HG03064 (cell line): Measurements from ENCODE around the gene XPO6.

Source experiments
- ATAC-seq: cut with Tn5 transposase; IDR thresholded peaks from one replicate; pipeline ENCODE4 v1.9.1; 2021; ENCODE audit warnings: low read depth; ENCODE audit not compliant: unreplicated experiment

The XPO6 gene

DNA sequence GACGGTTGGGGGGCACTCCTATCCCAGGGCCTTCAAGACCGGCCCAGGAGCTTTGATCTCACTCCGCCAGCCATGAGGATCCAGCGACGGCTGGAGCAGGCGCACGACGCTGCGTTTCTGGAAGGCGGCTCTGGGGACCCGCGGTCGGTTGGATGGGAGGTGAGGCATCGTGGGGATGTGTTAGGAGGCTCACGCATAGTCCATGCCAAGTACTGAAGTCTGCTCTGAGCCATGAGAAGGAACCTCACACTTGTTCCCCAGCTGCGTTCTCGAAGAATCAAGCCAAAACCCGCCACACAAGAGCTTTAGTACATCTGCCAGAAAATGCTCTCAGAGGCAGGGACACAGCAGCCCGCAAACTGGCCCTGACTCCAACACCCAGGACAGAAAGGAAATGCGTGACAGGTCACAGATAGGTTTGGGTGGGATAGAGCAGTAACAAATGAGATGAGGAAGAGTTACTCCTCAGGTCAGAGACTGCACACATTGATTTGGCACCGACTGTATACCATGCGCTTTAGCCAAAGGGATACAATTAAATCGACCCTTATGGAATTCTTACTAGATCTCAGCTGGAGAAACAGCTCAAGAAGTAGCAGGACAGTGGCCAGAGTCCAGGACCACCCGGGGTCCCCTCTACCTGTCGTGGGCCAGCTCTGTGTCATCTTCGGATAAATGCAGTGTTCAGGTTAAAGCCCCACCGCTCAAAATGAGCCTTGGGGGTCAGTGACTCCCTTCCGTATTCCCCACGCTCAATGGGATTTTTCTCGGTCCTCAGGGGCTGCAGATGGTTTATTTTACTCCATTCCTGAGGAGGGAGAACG lies 141.6 kb downstream of the XPO6 start:
- no peak for ATAC-seq

DNA sequence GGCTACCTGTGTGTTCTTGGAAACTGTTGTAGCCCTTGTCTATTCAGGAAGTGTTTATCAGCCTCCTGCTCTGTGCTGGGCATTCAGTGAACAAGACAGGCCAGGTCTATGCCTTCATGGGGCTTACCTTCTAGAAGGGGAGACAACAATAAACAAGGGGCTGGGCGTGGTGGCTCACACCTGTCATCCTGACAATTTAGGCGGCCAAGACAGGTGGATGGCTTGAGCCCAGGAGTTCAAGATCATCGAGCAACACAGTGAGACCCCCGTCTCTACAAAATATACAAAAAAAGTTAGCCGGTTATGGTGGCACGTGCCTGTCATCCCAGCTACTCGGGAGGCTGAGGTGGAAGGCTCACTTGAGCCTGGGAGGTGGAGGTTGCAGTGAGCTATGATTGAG lies 142.8 kb downstream of the XPO6 start:
- no peak for ATAC-seq

DNA sequence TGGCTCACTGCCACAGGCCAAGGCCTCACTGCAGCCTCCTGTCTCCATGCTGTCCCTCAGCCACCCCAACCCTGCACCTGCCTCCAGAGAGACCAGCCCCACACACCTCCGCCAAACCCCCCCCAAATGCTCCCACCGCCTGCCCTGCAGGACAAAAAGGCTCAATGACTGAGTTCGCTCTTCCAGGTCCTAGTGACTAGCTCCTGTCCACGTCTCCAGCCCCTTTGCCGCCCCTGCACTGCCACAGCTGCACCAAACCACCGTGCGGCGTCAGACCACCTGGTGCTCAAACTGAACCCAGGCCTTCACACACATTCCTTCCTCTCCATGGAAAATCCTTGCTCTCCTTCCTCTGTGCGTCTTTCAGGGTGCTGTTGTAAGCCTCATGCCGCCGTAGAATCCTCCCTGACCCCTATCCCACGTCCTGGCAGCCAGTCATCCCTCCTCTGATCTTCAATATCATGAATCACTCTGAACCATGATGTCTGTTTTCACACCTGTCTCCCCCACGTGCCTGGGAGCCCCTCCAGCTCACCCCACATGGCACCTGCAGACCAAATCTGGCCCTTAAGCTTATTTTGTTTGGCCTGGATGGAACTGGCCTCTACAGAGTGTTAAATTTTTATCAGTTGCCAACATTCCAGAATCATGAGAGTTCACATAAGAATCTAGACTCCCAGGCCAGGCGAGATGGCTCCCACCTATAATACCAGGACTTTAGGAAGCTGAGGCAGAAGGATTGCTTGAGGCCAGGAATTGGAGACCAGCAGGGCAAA lies 144.0 kb downstream of the XPO6 start:
- no peak for ATAC-seq

DNA sequence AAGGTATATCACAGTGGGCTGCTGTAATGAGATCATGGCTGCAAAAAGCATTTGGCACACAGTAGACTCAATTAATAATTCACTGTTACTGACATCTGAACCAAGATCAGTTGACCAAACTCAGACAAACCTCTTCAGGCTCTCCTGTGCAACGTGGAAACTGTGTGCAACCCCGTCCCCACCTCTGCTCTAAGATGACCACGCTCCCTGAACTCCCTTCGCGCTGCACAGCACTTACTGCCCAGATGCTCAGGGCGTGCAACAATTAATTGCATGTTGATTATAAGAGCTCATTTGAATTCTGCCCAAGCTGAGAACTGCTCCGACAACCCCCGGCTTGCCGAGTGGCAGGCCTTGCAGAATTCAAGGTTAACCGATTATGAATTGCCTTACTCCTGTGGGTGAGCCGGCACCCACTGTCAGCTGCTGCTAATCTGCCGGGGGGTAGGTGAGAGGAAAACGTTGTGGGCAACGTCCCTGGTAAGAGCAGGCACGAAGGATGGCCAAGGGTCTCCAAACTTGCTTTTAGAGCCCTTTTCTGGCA lies 147.0 kb downstream of the XPO6 start:
- no peak for ATAC-seq

DNA sequence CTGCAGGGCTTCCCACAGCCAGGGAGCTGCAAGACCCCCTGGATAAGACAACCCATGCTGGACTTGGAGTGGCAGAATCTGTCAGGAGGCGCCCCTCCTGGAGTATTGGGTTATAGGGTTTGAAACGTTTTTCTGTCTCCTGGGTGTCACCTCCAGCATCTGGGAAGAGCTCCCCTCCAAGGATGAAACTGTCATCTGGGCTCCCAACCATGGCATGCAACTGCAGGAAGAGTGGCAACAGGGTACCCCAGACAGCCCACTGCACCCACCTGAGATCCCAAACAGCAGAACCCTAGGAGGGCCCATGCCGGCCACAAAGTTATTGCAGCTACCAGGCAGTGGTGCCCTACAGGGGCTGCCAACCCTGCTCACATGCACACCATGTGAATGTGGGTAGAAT lies 147.6 kb downstream of the XPO6 start:
- no peak for ATAC-seq

DNA sequence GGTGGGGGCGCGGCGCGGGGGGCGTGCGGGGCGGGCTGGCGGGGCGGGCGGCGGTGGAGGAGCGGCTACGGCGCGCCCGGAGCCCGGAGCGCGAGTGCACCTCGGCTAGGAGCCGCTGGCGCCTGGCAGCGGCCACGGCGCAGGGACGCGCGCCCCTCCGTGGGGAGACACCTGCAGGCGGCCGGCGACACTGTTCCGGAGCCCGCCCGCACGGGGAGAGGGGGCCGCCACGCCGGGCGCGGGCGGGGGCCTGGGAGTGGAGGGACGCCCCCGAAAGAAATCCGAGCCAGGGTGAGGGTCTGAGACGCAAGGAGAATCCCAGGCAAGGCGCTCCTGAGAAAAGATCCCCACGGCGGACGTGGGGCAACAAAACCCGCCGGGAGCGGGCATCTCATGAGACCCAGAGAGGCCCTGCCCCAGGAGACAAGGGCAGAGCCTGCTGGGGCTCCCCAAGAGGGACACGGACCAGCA lies 148.1 kb downstream of the XPO6 start, which contains the start of gene GSG1L:
GSG1L (minus strand) TSS at position 124 of the 471 bp plus-strand sequence. CDS start 290 bp downstream, outside the sequence.
- no peak for ATAC-seq

DNA sequence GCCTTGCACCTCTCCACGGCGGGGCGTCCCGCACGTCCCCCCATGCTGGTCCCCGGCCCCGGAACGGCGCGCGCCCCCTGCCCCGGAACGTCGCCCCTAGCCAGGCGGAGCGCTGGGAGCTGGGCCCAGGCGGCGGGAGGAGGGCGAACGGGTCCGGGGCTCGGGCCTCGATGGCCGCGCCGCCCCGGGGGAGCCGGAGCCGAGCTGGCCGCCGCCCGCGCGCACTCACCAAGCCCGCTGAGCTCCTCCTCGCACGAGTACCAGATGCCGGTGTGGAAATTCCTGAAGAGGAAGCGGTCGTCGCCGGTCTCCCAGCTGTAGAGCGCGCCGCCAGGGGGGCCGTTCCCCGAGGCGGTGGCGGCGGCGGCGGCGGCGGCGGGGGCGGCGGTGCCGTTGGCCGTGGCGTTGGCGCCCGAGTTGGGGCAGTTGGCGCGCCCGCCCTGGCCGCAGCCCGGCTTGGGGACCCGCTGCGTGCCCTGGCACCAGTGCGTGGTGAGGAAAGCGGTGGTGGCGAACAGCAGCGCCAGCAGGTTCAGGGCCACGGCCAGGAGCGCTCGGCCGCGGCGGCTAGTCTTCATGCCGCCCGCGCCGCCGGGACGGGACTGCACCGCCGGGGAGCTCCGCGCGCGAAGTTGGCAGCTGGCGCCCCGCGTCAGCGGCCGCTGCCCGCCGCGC lies 148.8 kb downstream of the XPO6 start:
- no peak for ATAC-seq

DNA sequence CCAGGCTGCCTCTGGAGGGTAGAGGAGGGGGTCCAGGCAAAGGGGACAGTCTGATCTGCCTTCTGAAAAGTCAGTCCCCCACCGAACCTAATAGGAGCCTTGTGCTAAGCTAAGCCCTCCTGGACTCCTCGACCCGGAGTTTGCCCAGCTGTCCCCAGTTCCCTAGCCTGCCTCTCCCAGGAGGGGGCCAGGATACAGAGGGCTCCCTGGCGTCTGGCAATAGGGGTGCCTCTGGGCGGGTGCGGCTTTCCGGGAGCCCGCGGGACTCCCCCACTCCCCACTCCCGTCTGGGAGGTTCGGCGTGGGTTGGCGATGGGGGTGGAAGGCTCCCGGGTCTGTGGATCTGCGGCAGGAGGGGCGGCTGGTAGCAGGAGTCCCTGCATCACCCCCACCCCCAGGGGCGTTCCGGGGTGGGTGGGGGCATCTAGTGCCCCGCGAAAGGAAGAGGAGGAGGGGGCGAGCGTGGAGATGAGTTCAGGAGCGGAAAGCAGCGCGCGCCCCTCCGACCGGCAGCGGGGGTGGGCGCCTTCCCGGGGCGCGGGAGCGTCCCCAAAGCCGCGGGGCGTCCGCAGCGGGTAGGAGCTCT lies 149.4 kb downstream of the XPO6 start:
- ATAC-seq: no peak

DNA sequence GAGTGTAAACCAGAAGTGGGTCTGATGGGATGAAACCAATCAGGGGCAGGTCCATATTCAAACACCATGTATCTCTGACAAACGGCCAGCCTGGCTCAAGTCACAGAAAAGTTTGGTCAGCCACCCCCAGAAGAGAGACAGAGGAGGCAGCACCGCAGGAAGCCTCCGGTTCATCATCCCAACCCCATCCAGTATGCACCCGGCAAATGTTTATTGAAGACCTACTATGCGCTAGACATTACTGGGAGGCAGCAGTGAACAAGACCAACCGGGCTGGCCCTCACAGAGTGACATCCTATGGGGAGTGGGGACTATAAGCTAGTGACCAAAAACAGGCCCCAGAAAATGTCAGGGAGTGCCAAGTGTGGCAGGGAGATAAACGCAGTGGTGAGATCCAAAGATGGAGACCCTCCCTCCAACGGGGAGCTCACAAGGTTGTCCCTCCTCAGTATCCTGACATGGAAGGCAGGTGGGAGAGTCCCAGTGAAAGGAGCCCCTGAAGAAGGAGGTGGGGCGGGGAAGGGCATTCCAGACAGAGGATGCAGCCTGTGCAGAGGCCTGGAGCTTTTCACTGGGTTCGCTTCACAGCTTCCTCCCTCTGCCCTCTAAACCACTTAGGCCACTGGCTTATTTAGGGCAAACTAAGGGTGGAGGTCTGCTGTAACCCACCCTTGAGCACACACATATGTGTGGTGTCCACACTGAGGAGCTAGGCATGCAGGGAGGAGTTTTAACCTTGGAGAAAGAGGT lies 150.2 kb downstream of the XPO6 start:
- no peak for ATAC-seq

DNA sequence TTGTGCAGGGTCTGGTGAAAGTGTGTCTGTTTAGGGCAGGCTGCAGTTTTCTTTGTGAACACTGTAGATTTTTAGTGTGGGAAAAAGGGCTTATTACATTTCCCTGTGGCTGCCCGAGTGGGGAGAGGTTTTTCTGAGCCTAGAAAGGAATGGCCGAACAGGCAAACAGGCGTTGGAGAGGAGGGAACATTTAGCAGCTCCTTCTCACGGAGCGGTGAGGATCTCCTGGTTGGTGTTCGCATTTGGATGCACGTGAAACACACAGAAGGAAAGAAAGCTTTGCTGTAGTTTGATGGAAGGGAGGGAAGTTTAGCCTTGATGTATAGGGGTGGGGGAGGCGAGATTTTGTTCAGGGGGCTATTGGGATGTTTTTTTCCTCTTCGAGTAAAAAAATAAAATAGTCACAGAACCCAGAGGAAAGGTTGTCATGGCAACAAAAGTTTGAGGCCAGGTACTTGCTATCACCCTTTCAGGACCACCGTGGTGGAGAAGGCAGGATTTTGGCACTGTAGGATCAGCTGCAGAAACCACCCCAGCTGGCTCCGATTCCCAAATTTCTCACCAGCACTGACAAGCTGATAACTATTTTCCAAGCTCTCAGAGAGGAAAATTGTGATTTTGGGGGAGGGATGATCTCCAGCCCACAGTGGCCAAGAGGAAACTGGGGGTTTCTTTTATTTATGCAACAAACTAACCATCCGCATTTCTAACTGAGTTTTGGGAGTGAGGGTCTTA lies 151.8 kb downstream of the XPO6 start:
- no peak for ATAC-seq

DNA sequence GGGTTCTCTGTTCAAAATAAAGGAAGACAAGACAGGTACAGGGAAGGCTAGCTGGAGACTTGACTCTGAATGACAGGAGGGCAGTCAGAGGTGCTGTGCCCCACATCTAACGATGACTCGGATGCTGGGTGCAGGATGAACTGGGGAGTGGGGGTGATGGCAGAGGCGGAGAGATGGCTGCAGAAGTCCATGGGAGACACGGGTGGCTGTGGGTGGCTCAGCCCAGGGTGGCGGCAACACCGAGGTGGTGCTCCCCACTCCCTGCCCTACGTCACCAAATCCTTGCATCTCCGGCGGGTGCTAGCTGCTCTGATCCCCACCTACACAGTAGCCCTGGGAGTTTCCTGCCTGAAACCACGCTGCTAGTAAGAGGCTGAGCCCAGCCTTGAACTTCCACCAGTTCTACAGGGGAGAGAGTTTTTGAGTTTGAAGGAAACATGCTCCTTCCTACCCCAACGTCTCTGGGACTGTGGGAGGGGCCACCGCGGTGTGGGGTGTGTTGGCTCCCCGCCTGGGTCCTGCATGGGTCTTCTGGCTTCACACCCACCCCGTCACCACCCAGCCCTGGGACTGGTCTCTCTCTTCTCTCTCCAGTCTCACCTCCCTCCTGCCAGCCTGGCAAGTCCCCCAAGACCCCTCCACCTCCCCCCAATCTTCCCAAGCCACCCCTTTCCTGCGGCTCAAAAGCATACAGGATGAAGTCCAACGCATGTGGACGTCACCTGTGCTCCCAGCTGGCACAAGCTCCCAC lies 152.8 kb downstream of the XPO6 start:
- no peak for ATAC-seq

DNA sequence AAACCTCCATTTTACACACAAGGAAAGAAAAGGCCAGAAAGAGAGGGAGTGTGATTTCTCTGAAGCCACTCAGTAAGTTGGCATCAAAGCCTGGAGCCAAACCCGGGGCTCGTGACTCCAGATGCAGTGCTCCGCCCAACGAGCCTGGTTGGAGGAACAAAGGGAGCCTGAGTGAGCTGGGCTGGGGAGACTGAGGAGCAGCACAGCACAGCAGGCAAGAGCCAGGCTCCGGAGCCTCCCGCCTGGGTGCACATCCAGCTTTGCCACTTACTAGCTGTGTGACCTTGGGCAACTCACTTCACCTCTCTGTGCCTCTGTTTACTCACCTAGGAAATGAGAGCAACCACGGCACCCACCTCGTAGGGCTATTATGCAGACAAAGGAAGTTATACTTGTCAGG lies 153.8 kb downstream of the XPO6 start:
- no peak for ATAC-seq

DNA sequence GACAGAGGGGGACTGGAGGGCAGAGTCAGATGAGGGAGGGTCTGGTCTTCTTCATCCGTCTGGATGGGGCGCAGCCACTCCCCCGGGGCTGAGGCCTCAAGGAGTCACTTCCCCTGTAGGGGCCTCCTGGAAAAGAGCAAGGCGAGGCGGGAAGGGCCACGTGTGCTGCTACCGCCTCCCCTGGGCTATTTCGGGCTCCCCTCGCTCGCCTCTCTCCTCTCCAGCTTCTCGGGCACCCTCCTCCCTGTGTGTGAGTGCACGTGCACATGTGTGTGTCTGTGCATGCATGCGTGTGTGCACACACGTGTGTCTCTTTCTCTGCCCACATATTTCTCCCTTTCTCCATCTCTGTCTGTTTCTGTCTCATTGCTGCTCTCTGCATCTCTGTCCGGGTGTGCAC lies 158.3 kb downstream of the XPO6 start:
- ATAC-seq: no peak

DNA sequence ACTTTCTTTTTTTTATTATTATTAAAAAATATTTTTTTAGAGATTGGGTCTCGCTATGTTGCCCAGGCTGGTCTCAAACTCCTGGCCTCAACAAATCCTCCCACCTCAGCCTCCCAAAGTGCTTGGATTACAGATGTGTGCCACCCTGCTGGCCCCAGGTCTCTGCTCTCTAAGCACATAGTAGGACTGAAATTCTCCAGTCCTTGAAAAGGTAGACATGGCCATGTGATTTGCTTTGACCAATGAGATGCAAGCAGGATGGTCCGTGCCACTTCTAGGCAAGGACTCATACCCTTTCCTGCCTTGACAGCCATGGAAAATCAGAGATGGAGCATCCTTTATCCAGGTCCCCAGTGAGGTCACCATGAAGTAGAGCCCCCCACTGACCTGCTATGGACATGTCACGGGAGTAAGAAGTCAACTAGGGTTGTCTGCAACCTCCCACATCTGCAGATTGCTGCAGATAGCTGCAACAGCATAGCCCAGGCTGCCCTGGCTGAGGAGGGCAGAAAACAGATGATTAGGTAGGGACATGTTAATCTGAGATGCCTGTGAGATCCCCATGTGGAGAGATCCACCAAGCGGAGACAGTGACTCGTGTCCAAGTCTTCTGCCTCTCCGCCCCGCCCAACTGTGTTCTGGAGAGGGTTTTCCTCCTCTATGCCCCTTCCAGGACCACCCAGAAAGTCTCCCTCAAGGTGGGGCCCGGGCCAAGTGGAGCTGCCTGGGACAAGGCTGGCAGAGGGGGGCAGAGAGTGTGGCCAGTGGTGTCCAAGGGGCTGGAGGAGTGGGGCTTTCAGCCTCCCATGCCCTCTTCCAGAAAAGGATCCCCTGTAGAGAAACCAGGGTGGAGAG lies 159.3 kb downstream of the XPO6 start:
- ATAC-seq: no peak

DNA sequence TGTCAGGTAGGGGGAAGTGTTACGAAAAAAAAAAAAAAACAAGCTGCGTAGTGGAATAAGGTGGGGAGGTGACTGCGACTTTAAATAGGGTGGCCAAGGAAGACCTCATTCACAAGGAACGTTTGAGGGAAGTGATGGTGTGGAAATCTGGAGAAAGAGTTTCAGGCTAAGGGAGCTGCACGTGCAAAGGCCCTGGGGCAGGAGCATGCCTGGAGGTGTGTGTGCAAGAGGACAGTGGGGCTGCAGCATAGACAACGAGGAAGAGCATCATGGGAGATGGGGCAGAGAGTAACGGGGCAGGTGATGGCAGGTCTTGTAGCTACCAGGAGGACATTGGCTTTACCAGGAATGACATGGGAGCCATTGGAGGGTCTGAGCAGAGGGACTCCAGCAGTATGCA lies 160.3 kb downstream of the XPO6 start:
- ATAC-seq: no peak
